Epidermal melanocyte (primary cell): ENCODE data around the gene OR10AD1.
"Not testable (repeated sequence)": the region's sequence is repeated elsewhere in the genome, so short reads cannot be mapped to it uniquely, and the experiment has no call there.

Experiments
- DNase-seq: peaks from one replicate; pipeline ENCODE4 v3.0.0; 2011; ENCODE audit warnings: low spot score; ENCODE audit not compliant: insufficient read length

OR10AD1 gene

GRCh38 chr12:48203192-48203591 lies at the start of gene OR10AD1:
OR10AD1 (minus strand) TSS chr12:48203292; CDS start chr12:48203292, 0 bp downstream.
- DNase-seq: no peak

- DNase-seq: no peak
Observed at GRCh38 chr12:48247181-48247966, 44.3 kb upstream of the OR10AD1 start.

- DNase-seq: no peak
Observed at GRCh38 chr12:48237162-48237561, 34.1 kb upstream of the OR10AD1 start.

- DNase-seq: no peak
Observed at GRCh38 chr12:48235796-48236333, 32.8 kb upstream of the OR10AD1 start.

- DNase-seq: not testable (repeated sequence)
Observed at GRCh38 chr12:48231169-48231958, 28.3 kb upstream of the OR10AD1 start.

- not testable (repeated sequence) for DNase-seq
Observed at GRCh38 chr12:48224533-48224932, 21.4 kb upstream of the OR10AD1 start.

GRCh38 chr12:48221645-48222044 lies 18.6 kb upstream of the OR10AD1 start:
- DNase-seq: no peak

GRCh38 chr12:48220701-48221100 lies 17.6 kb upstream of the OR10AD1 start:
- DNase-seq: no peak

- DNase-seq: no peak
Observed at GRCh38 chr12:48219631-48220030, 16.5 kb upstream of the OR10AD1 start.

- DNase-seq: no peak
Observed at GRCh38 chr12:48216785-48217184, 13.7 kb upstream of the OR10AD1 start.

- DNase-seq: not testable (repeated sequence)
Observed at GRCh38 chr12:48209495-48209894, 6.4 kb upstream of the OR10AD1 start.

- no peak for DNase-seq
Observed at GRCh38 chr12:48202766-48203165, 326 bp downstream of the OR10AD1 start.

- DNase-seq: no peak
Observed at GRCh38 chr12:48201516-48201915, 1.6 kb downstream of the OR10AD1 start.

- no peak for DNase-seq
Observed at GRCh38 chr12:48201091-48201490, 2.0 kb downstream of the OR10AD1 start.

- DNase-seq: no peak
Observed at GRCh38 chr12:48199774-48200221, 3.3 kb downstream of the OR10AD1 start.

- DNase-seq: no peak
Observed at GRCh38 chr12:48198985-48199384, 4.1 kb downstream of the OR10AD1 start.

- DNase-seq: no peak
Observed at GRCh38 chr12:48198672-48198971, 4.5 kb downstream of the OR10AD1 start.

GRCh38 chr12:48197971-48198671 lies 5.0 kb downstream of the OR10AD1 start:
- peak; percentile 82 for DNase-seq

- DNase-seq: no peak
Observed at GRCh38 chr12:48197549-48197970, 5.5 kb downstream of the OR10AD1 start.

GRCh38 chr12:48194799-48195201 lies 8.3 kb downstream of the OR10AD1 start:
- no peak for DNase-seq

- DNase-seq: no peak
Observed at GRCh38 chr12:48193623-48194022, 9.5 kb downstream of the OR10AD1 start.

GRCh38 chr12:48192861-48193260 lies 10.2 kb downstream of the OR10AD1 start:
- no peak for DNase-seq
